Hair follicle dermal papilla cell (primary cell): ENCODE data around the gene FOXB1. TPM values are rescaled to one million over a fixed set of nuclear protein-coding genes. Genes with fewer than 3 reads are reported as not detected.

Experiments used
- total RNA-seq: library from RNA; depleted of rRNA; stranded (reverse); fragments of >200 nt; gene quantifications from 2 replicates; pipeline ENCODE4 v1.2.3, GENCODE V29; 2012

The FOXB1 gene
- not detected in 2 replicates for total RNA-seq

DNA sequence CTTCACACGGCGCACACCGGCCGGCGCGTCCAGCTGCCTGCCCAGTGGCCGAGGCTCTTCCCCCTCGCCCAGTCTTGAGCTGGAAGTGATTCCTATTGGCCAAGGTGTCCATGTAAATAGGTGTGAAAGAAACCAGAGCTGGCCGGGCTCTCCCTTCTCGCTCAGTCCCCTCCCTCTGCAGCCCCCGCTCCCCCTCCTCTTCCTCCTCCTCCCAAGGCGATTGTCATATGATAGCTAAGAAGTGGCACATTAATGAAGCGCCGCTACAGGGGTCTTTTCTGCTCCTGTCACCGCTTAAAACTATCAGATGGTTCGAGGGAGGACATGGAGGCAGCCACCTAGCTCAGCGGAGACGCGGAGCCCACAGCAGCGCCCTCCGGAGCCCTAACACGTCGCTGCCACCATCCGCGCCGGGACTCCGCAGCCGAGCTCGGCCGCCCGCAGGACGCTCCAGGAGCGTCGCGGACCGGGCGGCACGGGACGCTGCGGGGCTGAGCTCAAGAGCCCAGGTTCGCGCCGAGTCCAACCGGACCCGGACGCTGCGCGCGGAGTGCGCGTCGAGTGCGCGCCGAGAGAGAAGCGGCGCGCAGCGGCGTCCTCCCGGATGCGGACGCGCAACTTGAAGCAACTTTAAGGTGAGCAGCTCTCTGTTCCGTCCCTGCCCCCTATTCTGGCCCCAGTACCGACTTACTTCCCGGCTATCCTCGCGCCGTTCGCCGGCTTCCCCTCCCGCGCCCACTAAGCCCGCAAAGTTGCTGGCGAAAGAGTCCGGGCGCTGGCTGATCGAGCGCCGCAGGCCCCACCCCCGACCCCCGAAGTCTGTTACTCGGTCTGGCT lies at the start of gene FOXB1:
Gene FOXB1 (plus strand): TSS at position 303 of the 837 bp plus-strand sequence. CDS start 653 bp downstream, outside the sequence.

